Fibroblast of pulmonary artery (primary cell): Measurements from ENCODE around the gene VSIG10L.

Experiments
- DNase-seq: peaks from one replicate; pipeline ENCODE4 v3.0.0-alpha.2; 2010; ENCODE audit warnings: low read depth
- H3K4me3 ChIP-seq: replicated peaks from 2 replicates; pipeline ENCODE4 v1.5.1; 2011; ENCODE audit warnings: low read depth, mild to moderate bottlenecking, control low read depth, low read length, moderate library complexity
- CTCF ChIP-seq: IDR thresholded peaks from 2 replicates; pipeline ENCODE4 v1.5.1; 2011; ENCODE audit warnings: mild to moderate bottlenecking, control low read depth, low read length, inconsistent platforms; ENCODE audit errors: missing control alignments

The VSIG10L gene

GRCh38 chr19:51354742-51355148, 12.8 kb upstream of the VSIG10L start:
- H3K4me3 ChIP-seq, result no peak overlapping the region
- no peak for TF ChIP-seq CTCF
- DNase-seq, result peak; percentile 60

DNA sequence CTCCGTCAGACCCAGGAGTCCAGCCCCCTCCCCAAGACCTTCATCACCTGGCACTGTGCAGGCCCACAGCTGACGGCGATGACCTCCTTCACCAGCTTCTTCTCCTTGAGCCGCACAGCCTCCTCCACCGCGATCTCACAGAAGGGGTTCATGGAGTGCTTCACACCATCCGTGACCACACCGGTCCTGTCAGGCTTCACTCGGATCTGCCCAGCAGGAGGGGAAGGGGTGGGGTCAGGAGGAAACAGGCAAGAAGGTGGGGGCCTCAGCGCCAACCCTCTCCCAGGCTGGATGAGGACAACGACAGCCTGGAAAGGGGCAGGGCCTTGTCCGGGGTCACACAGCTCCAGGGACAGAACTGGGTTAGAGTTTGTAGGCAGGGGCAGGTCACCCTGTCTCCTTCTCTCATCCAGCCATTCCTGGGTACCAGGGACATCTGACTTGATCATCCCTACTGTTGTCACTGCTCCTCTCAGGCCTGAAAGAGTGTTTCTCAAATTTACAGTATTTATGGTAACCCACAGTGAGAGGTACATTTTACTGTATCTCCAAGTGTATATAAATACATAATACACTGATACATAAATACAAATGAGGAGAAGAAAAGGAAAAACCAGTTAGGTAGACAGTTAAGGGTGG, 12.3 kb upstream of the VSIG10L start:
- no peak for TF ChIP-seq CTCF
- DNase-seq, result no peak
- no peak overlapping the region for H3K4me3 ChIP-seq

- no peak overlapping the region for H3K4me3 ChIP-seq
- no peak for TF ChIP-seq CTCF
- no peak for DNase-seq
Observed at GRCh38 chr19:51352783-51353360, 10.9 kb upstream of the VSIG10L start.

DNA sequence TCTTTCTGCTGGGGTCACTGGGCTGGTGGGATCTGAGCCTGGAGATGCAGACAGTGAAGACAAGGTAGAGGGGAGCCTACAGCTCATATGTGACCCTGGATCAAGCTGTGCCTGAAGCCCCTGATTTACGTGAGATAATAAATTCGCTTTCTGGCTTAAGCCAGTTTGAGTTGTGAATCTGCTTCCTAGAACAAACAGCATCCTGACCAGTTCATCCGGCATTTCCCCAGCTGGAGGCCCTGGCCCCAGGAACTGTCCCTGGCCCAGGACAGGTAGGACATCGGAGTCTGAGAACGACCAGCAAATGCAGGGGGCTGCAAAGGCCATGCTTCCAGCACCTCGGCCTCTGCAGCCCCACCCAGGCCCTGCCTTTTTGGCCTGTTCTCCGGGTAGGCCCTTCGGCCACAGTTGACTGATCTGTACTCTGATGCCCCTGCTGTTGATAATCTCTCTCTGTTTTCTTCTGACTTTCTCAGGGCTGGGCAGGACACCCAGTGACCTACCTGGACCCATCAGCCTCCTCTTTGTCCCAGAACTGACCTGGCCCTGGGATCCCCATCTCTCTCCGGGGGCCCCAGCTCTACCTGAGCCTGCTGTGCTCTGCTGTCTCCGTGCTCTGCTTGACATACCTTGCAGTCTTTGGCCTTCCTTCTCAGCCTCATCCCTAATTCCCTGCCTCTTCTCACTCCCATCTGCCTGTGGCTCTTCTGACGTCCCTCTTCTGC, 9.5 kb upstream of the VSIG10L start:
- no peak for DNase-seq
- no peak overlapping the region for H3K4me3 ChIP-seq
- no peak for TF ChIP-seq CTCF

GRCh38 chr19:51347209-51347928, 5.4 kb upstream of the VSIG10L start:
- H3K4me3 ChIP-seq, result no peak overlapping the region
- no peak for TF ChIP-seq CTCF
- DNase-seq, result no peak

GRCh38 chr19:51346742-51347141, 4.8 kb upstream of the VSIG10L start:
- no peak for DNase-seq
- H3K4me3 ChIP-seq, result no peak overlapping the region
- TF ChIP-seq CTCF, result no peak
